ENCODE results near the gene FAT3.

GRCh38 chr11:92245700-92246271 lies 21.2 kb downstream of the FAT3 start:
- TF ChIP-seq CTCF (IDR thresholded peaks at IDR 0.05; ENCODE audit: insufficient read depth, low read length) = no peak
- TF ChIP-seq REST (IDR thresholded peaks at IDR 0.05; ENCODE audit: insufficient replicate concordance, low read depth) = no peak
